HFFc6 (cell line): ENCODE data around the gene PMFBP1. TPM values are rescaled to one million over a fixed set of nuclear protein-coding genes. Genes with fewer than 3 reads are reported as not detected.

Experiments
- DNase-seq: peaks from one replicate; pipeline ENCODE4 v3.0.0-alpha.2; 2018
- H3K27ac Mint-ChIP-seq: 2 replicates; pipeline ENCODE4 v1.8.0; 2020; ENCODE audit warnings: mild to moderate bottlenecking, mixed read lengths
- H3K27me3 Mint-ChIP-seq: 2 replicates; pipeline ENCODE4 v1.8.0; 2021; ENCODE audit warnings: mild to moderate bottlenecking, moderate library complexity, mixed read lengths; ENCODE audit not compliant: insufficient read depth
- H3K36me3 Mint-ChIP-seq: 2 replicates; pipeline ENCODE4 v1.8.0; 2021; ENCODE audit warnings: low read depth, mixed read lengths
- H3K4me1 Mint-ChIP-seq: 2 replicates; pipeline ENCODE4 v1.8.0; 2020; ENCODE audit warnings: low read depth, mixed read lengths
- H3K4me3 Mint-ChIP-seq: 2 replicates; pipeline ENCODE4 v1.8.0; 2020; ENCODE audit warnings: mild to moderate bottlenecking, moderate library complexity, mixed read lengths
- H3K9me3 Mint-ChIP-seq: 2 replicates; pipeline ENCODE4 v1.8.0; 2020; ENCODE audit warnings: mild to moderate bottlenecking, mixed read lengths
- total RNA-seq, 6 experiments: library from RNA; stranded (reverse); fragmentation: NEBNext Ultra II Directional; extraction: Animal tissue kit (Norgen Biotek cat#: 25700); gene quantifications; 2 replicates in 1 of 6; 3 replicates in 5 of 6; pipeline ENCODE4 v1.2.3, GENCODE V29; 2021
- TF ChIP-seq, protein P1 (sequence below): fragments of 200-600 bp; sonication (generic); IDR thresholded peaks from 2 replicates; pipeline ENCODE4 v1.5.0; 2021; ENCODE audit warnings: antibody characterized with exemption, mild to moderate bottlenecking

The PMFBP1 gene
- total RNA-seq, 6 experiments from 2014 or later, result 0.07 to 0.31 TPM; not detected in 4

DNA sequence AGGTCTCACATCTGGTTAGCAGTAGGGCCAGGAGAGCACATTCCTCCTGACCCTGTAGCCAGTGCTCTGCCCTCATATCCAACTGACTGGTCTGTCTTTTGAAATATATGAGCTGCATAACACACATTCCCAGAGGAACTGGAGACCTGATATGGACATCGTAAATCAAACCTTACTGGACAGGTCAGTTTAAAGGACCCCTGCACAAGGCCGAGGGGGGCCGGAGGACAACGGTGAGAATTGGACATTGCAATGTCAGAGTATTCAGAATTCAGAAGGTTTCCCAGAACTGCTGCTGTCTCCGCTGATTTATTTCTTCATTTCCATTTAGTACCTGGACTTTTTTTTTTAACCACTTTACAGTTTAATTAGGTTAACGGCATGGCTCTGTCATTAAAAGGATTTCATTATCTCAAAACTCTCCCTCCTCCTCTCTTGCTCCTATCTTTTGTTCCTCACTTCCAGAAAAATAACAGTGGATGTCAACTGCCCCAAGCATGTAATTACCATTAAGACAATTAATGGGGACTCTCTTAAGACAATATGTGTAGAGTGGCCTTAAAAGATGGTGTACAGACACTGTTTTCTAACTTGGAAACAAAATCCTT, 4.9 kb downstream of the PMFBP1 start:
- TF ChIP-seq, protein P1, sequence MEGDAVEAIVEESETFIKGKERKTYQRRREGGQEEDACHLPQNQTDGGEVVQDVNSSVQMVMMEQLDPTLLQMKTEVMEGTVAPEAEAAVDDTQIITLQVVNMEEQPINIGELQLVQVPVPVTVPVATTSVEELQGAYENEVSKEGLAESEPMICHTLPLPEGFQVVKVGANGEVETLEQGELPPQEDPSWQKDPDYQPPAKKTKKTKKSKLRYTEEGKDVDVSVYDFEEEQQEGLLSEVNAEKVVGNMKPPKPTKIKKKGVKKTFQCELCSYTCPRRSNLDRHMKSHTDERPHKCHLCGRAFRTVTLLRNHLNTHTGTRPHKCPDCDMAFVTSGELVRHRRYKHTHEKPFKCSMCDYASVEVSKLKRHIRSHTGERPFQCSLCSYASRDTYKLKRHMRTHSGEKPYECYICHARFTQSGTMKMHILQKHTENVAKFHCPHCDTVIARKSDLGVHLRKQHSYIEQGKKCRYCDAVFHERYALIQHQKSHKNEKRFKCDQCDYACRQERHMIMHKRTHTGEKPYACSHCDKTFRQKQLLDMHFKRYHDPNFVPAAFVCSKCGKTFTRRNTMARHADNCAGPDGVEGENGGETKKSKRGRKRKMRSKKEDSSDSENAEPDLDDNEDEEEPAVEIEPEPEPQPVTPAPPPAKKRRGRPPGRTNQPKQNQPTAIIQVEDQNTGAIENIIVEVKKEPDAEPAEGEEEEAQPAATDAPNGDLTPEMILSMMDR, result no peak

DNA sequence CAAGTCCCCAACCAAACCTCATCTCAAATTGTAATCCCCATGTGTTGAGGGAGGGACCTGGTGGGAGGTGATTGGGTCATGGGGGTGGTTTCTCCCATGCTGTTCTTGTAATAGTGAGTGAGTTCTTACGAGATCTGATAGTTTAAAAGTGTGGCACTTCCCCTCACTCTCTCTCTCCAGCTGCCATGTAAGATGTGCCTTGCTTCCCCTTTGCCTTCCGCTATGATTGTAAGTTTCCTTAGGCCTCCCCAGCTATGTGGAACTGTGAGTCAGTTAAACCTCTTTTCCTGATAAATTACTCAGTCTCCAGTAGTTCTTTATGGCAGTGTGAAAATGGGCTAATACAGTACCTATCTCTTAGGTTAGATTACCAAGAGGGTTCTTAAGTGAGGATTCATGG, 5.8 kb downstream of the PMFBP1 start:
- Mint-ChIP-seq H3K4me1 (no peaks in the 10 kb centered on the region), H3K36me3 (no peaks in the 10 kb centered on the region), H3K27me3 (peaks cover 11% of the 10 kb centered on the region), H3K4me3 (no peak overlapping the region), H3K27ac (no peak overlapping the region), H3K9me3 (no peaks in the 10 kb centered on the region; the same call in 1 of the 2 replicates)
- DNase-seq, result no peak
- TF ChIP-seq, protein P1, result no peak

More for the DNA sequence above, 4.9 kb downstream of the PMFBP1 start:
- no peaks in the 10 kb centered on the region for H3K36me3 Mint-ChIP-seq
- no peak for DNase-seq
- H3K4me3 Mint-ChIP-seq, result no peak overlapping the region
- H3K27me3 Mint-ChIP-seq, result peaks cover 11% of the 10 kb centered on the region
- H3K4me1 Mint-ChIP-seq, result peaks cover 3% of the 10 kb centered on the region; the same call in 1 of the 2 replicates
- no peaks in the 10 kb centered on the region; the same call in 1 of the 2 replicates for H3K9me3 Mint-ChIP-seq
- no peak overlapping the region for H3K27ac Mint-ChIP-seq

DNA sequence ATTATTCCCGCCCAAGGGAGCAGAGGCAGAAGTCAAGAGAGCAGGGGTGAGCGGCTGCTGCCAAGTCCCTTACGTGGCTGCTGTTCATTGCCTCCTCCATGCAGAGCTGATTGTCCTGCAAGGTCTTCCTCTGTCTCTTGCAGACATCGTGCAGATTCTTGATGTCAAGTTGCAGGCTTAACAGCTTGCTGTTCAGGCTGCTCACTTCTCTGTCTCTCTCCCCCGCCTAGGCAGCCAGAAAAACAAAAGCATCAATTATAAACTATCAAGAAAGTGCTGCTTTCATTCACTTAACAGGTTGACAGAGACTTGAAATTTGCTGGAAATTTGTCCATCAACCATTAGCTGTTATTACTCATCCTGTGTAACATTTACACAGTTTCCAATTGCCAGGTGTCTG, 7.3 kb downstream of the PMFBP1 start:
- DNase-seq, result no peak
- Mint-ChIP-seq H3K27me3 (peaks cover 8% of the 10 kb centered on the region), H3K4me3 (no peak overlapping the region), H3K36me3 (no peaks in the 10 kb centered on the region), H3K4me1 (no peaks in the 10 kb centered on the region), H3K9me3 (no peaks in the 10 kb centered on the region; the same call in 1 of the 2 replicates), H3K27ac (no peak overlapping the region)
- TF ChIP-seq, protein P1, result no peak

DNA sequence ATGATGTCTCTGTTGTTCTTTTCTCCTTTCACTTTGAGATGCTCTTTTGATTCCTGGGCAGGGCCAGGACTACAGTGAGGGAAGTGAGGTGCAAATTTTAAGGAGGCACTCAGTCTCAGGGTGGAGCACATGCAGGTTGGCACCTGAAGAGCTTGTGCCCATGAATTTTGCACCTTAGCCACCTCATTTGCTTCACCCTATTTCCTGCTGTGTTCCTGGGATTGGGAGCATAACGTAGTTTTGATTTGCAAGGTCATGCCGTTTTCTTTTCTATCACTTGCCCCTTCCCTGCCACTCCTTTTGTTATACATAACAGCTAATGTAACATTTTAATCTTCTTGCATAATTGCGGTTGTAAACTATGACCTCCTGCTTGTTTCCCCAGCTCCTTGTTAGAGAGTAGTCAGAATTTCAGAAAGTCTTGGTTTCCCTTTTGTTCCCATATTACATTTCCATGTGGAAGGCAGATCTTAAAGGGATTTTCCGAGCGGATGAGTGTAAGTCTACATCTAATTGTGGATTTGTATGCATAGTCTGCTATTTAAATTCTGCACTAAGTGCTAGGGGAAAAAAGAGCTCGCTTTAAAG, 9.8 kb downstream of the PMFBP1 start:
- Mint-ChIP-seq H3K36me3 (no peaks in the 10 kb centered on the region), H3K27ac (no peak overlapping the region), H3K27me3 (peaks cover 12% of the 10 kb centered on the region), H3K4me3 (no peak overlapping the region), H3K9me3 (no peaks in the 10 kb centered on the region; the same call in 1 of the 2 replicates), H3K4me1 (no peaks in the 10 kb centered on the region)
- no peak for DNase-seq
- TF ChIP-seq, protein P1, result no peak

DNA sequence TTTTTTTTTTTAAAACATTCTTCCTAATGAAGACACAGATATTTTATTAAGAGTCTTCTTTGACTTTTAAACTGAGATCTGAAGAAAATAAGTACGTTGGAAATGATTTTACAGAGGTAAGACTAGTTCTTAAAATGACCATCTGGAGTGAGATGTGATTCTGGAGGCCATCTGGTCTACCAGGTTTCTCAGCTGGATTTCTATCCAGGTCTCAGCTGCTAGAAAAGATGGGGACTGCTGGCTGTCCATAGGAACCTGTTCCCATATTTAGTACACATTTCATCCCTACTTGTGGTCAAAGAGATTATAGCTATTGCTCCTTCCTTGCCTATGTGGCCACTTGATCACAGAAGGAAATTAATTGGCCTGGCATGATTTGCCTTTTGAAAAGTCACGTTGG, 12.2 kb downstream of the PMFBP1 start:
- Mint-ChIP-seq H3K27ac (no peak overlapping the region), H3K27me3 (peaks cover 12% of the 10 kb centered on the region), H3K9me3 (no peaks in the 10 kb centered on the region; the same call in 1 of the 2 replicates), H3K4me3 (no peak overlapping the region), H3K36me3 (no peaks in the 10 kb centered on the region), H3K4me1 (no peaks in the 10 kb centered on the region)
- DNase-seq, result no peak
- TF ChIP-seq, protein P1, result no peak
